Activated T-cell treated with anti-CD3 and anti-CD28 coated beads for 1 hour (primary cell): ENCODE measurements around the gene NOBOX.
"Not testable (repeated sequence)": the region's sequence is repeated elsewhere in the genome, so short reads cannot be mapped to it uniquely, and the experiment has no call there.

Experiments
- DNase-seq: peaks from one replicate; pipeline ENCODE4 v3.0.0-alpha.2; 2020; ENCODE audit warnings: low read depth

The NOBOX gene

GRCh38 chr7:144391014-144391413 lies 12.5 kb downstream of the NOBOX start:
- no peak for DNase-seq

- no peak for DNase-seq
These were observed 13.0 kb downstream of the NOBOX start for GRCh38 chr7:144390481-144390880.

DNA sequence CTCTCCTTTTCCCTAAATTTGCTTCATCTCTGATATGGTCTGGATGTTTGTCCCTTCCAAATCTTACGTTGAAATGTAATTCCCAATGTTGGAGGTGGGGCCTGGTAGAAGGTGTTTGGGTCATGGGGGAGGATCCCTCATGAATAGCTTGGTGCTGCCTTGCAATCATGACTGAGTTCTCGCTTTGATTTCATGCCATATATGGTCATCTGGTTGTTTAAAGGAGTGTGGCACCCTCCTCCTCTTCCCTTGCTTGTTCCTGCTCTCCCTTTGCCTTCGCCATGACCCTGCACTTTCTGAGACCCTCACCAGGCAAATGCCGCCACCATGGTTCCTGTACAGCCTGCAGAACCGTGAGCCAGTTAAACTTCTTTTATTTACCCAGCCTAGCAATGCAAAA lies 14.5 kb downstream of the NOBOX start:
- DNase-seq: no peak

- no peak for DNase-seq
These were observed 16.8 kb downstream of the NOBOX start for GRCh38 chr7:144386741-144387140.

GRCh38 chr7:144384555-144385245 lies 18.8 kb downstream of the NOBOX start:
- no peak for DNase-seq

DNA sequence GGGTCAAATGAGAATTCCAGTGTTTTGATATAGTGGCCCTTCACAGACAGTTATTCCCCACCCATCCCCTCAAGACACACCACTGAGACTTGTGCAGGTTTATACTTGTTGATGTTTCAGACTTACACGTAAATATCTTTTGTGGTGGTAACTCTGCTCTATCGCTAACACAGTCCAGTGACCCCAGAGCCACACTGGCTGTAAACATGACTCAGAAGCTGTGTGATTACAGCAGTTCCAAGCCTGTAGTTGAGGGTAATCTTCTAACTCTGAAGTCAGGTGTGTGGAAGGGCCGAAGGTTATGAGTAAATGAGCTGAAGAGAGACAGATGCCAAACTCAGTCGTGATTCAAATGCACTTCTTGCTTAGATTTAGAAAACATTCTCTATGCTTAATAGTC lies 19.4 kb downstream of the NOBOX start:
- DNase-seq: no peak

DNA sequence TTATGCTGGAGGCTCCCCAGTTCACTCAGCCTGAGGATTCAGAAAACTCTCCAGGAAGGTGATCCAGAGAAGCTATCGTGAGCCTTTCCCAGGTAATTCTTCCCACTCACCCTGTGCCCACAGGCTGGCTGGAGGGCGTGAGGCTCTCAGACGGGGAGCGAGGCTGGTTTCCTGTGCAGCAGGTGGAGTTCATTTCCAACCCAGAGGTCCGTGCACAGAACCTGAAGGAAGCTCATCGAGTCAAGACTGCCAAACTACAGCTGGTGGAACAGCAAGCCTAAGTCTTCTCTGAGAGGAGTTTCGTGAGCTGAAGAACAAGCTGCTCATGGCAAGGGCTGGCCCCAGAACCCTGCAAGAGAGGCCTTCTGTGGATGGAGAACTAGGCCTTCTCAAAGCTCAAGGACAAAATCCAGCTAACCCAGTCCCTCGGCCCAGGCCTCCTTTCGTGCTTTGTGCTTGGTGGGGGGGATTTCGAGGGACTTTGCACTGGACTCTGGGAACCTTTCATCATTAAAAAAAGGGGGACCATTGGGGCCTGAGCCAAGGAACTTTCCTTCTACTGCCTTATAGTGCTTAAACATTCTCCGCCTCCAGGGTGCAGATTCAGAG lies 23.6 kb downstream of the NOBOX start:
- no peak for DNase-seq

- DNase-seq: no peak
These were observed 24.8 kb downstream of the NOBOX start for GRCh38 chr7:144378651-144379050.

- not testable (repeated sequence) for DNase-seq
These were observed 34.3 kb downstream of the NOBOX start for GRCh38 chr7:144369221-144369620.

GRCh38 chr7:144367250-144367649 lies 36.2 kb downstream of the NOBOX start:
- DNase-seq: not testable (repeated sequence)

GRCh38 chr7:144365523-144365922 lies 38.0 kb downstream of the NOBOX start:
- not testable (repeated sequence) for DNase-seq

- DNase-seq: not testable (repeated sequence)
These were observed 41.4 kb downstream of the NOBOX start for GRCh38 chr7:144362061-144362460.

DNA sequence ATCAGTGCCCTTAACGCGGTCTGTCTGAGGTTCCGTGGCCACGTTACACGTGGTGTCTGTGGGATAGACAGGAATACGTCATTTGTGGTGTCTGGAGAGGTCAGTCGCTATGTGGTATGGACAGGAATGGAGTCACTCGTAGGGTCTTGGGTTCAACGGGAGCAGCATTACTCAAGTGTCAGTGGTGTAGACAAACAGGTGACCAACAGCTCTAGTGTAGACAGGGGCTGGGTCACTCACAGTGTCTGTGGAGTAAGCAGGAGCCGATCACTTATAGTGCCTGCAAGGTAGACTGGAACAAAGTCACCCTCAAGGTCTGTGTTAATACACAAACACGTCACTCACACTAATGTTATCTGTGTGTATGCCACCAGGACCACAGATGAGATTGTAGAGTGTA lies 46.6 kb downstream of the NOBOX start:
- DNase-seq: not testable (repeated sequence)

DNA sequence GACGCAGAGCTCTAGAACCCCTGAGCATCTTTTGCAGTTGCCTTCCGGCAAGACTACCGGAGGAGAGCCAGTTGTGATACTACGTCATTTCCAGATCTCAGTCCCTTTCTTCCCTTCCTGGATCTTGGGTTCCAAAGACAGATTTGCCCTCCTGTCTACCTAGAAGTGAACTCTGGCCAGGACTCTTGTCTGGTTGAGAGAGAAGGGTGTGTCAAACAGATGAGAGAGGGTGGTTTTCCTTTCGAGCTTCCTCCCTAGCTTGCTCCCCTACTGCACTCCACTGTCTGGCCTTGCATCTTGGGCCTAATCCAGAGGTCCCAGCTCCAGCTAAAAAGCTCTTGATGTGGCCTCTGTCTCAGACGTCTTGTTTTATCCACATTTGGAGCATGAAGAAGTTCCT lies 47.3 kb downstream of the NOBOX start:
- not testable (repeated sequence) for DNase-seq

DNA sequence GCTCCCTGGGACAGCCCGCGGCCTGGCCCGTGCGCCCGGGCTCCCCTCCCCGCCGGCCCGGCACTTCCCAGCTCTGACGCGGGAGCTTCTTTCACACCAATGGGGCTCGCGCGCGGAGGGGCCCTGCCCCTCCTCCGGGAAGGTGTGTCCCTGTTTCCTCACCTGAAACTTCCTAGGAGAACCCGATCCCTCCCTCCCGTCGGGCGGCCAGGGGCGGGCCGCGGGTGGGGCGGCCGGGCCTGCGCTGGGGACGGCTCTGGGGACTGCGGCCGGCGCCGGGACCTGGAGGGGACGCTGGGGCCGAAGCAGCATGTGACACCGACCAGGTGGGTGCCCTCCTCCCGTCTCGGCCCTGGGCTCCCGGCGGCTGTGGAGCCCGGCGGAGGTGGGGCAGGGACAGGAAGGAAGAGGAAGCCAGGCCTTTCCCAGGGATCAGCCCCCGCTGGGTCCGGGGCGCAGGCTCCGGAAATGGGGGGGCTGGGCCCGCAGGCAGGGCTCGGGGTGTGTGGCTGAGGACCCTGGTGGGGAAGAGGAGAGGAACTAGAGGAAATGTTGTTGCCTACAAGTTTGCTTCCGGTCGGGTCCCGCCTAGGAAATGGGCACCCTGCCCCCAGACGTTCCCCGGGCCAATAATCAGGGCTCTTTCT lies 48.2 kb downstream of the NOBOX start, which contains the start of gene ARHGEF5:
TSS of gene ARHGEF5 (plus strand) at position 227 of the 647 bp plus-strand sequence. CDS start 7,268 bp downstream, outside the sequence.
- not testable (repeated sequence) for DNase-seq

DNA sequence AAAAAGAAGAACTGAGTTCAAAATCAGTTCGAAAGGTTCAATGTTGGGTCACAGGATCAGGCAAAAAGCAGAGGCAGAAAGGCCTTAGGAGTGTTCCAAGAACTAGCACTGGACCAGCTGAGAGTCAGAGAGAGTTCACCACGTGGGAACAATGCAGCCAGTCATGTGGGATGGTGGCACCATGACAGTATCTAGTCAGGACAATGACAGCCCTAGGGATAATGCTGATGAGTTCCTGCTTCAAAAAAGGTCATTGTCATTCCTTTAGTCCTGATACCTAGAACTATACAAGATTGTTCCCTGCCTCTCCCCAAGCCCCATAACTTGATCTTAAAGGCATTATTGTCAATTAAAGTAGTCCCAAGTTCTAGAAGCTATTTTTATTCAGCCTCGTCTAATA lies 51.8 kb downstream of the NOBOX start:
- not testable (repeated sequence) for DNase-seq

DNA sequence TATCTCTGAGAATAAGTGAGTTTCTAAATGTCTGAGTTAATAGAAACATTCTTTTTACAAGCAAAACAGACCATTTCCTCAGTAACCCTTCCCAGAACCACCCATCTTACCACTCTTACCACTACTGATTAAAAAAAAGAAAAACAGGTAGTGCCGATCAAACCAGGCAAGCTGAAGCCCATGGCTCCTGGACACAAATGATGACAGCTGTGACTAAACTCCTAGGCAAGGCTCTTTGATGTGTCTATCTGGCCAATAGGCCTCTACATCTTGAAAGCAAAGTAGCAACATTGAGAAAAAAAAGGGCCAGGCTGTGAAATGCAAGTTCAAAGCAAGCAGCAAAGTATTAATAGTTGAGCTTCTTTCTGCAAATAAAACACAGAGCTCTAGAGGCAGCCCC lies 54.9 kb downstream of the NOBOX start:
- not testable (repeated sequence) for DNase-seq
